ENCODE measurements around the gene PRDM2.

- no peak for TF ChIP-seq YY1 (IDR thresholded peaks at IDR 0.05; ENCODE audit: insufficient read depth, insufficient read length)
- no peak for TF ChIP-seq ZNF274 (IDR thresholded peaks at IDR 0.05; ENCODE audit: low read depth, low read length)
These were observed 61.9 kb downstream of the PRDM2 start for GRCh38 chr1:13761883-13762282.

Measured in NT2/D1 (cell line).